WI38 (cell line): ENCODE measurements around the gene CYP2R1.

Experiments used
- H3K4me3 ChIP-seq: 2 replicates; pipeline ENCODE4 v1.5.1; 2011; ENCODE audit warnings: low read depth, mild to moderate bottlenecking, control low read depth, low read length
- TF ChIP-seq, protein P1 (sequence below): IDR thresholded peaks from 2 replicates; pipeline ENCODE4 v1.5.1; 2012; ENCODE audit warnings: low read depth, mild to moderate bottlenecking, control low read depth, low read length

CYP2R1 gene

DNA sequence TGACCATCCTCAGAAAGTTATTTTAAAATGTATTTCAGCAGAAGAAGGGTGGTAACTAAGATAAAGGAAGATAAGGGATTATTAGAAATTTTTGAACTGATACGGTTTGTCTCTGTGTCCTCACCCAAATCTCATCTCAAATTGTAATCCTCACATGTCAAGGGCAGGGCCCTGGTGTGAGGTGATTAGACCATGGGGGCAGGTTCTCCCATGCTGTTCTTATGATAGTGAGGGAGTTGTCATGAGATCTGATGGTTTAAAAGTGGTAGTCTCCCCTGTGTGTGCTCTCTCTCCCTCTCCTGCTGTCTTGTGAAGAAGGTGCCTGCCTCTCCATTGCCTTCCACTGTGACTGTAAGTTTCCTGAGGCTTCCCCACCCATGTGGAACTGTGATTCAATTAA lies 36.1 kb downstream of the CYP2R1 start:
- TF ChIP-seq, protein P1, sequence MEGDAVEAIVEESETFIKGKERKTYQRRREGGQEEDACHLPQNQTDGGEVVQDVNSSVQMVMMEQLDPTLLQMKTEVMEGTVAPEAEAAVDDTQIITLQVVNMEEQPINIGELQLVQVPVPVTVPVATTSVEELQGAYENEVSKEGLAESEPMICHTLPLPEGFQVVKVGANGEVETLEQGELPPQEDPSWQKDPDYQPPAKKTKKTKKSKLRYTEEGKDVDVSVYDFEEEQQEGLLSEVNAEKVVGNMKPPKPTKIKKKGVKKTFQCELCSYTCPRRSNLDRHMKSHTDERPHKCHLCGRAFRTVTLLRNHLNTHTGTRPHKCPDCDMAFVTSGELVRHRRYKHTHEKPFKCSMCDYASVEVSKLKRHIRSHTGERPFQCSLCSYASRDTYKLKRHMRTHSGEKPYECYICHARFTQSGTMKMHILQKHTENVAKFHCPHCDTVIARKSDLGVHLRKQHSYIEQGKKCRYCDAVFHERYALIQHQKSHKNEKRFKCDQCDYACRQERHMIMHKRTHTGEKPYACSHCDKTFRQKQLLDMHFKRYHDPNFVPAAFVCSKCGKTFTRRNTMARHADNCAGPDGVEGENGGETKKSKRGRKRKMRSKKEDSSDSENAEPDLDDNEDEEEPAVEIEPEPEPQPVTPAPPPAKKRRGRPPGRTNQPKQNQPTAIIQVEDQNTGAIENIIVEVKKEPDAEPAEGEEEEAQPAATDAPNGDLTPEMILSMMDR, result no peak
- no peak overlapping the region for H3K4me3 ChIP-seq

DNA sequence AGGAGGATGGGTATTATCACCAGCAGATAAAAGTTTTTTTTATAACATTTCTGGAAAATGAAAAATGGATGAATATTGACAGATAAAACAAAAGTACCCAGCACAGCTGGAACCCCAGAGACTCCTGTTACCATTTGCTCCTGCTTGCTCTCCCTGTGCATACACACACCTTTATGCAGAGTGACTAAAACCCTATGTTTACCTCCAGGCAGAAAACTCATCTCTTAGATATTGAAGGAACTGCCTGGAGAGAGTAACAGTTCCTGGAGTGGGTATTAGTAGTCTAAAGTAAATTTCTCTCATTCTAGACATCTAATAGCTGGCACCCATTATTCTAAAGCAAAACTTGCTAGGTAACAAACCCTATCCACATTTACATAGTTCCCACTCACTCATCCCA lies 38.0 kb downstream of the CYP2R1 start:
- H3K4me3 ChIP-seq, result no peak overlapping the region
- TF ChIP-seq, protein P1, result no peak

DNA sequence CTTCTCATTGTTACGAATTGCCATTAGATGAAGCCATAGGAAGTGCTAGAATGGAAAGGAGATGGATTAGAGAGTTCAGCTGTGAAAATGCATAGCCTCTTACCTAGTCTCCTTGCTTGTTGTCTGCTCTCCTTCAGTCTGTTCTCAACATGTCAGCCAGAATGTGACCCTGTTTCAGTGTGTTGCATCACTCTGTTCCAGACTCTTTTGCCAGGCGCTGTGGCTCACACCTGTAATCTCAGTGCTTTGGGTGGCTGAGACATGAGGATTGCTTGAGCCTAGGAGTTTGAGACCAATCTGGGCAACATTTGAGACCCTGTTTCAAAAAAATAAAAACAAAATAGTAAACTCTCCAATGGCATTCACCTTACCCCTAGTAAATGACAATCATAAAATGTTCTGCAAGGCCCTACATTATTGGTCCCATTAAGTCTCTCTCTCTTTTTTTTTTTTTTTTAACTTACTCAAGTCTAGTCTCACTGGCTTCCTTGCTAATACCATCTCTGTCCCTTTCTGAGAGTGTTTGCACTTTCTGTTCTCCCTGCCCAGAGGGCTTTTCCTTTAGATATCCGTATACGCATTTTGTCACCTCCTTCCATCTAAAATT lies 39.4 kb downstream of the CYP2R1 start:
- H3K4me3 ChIP-seq, result no peak overlapping the region
- TF ChIP-seq, protein P1, result no peak

DNA sequence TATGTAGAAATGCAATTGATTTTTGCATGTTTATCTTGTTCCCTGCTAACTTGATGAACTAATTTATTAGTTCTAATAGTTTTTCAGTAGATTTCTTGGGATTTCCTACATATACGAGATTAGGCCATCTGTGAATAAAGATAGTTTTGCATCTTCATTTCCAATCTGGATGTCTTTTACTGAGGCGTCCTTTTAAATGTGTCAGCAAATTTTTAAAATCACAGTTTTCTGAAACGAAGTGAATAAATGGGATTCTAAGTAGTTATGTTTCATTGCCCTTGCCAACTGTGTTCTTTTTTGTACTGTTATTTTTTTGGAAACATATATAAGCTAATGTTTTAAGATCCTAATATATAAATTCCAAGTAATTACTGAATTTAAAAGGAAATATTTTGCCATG lies 50.0 kb downstream of the CYP2R1 start:
- no peak overlapping the region for H3K4me3 ChIP-seq
- TF ChIP-seq, protein P1, result no peak

DNA sequence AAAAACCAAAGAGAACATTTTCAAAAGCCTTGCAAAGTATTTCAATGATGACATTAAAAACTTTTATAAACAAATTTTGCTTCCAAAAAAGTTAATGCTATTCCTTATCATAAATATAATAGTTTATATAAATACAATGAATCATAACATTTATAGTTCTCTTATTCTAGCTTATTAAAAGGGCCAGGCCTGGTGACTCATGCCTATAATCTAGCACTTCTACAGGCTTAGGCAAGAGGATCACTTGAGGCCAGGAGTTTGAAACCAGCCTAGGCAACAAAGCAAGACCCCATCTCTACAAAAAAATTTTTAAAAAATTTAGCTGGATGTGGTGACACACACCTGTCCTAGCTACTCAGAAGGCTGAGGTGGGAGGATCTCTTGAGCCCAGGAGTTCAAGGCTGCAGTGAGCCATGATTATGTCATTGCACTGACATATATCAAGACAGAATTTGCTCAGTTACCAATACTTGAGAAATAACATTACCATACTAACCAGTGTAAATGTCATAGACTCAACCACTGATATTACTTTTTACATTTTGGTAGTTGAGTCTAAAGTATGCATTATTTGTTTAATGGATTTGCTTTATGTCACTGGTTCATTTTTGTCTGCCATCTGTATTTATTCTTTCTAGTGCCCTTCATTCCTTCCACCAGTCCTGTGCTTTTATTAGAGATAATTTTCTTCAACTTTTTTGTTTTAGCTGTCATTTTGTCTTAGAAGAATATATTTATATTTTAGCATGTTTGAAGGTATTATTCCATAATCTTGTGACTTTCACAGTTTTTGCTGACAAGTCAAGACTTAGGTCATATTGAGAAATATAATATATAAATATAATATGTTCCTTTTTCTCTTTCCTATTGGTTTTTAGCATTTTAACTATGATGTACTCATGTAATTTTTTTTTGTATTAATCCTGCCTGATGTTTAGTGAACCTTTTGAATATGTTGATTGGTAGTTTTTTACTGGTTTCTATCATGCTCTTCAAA lies 56.2 kb downstream of the CYP2R1 start:
- TF ChIP-seq, protein P1, result no peak
- H3K4me3 ChIP-seq, result no peak overlapping the region
